IMR-90 (cell line): ENCODE data around the gene HBEGF. TPM values are rescaled to one million over a fixed set of nuclear protein-coding genes. Genes with fewer than 3 reads are reported as not detected.

Experiments used
- ATAC-seq: fragments of 200-7000 bp; cut with Tn5 transposase; 2 replicates; pipeline ENCODE4 v1.9.1; 2020; ENCODE audit warnings: low read depth, mild to moderate bottlenecking, moderate library complexity
- BruUV-seq: library from RNA; stranded (reverse); fragments of 400-500 nt; replicated peaks from 2 replicates; lab custom pipeline; 2021; lab: Mats Ljungman, UMichigan
- CTCF ChIA-PET: fragments of 300-600 bp; formaldehyde crosslinking; extraction: SDS; loops from one replicate; lab custom pipeline; 2021; ENCODE audit warnings: antibody characterized with exemption; lab: Yijun Ruan, JAX
- POLR2A ChIA-PET: fragments of 300-600 bp; sonication (Branson Sonifier 250); formaldehyde crosslinking; loops from one replicate; lab custom pipeline; 2022; ENCODE audit warnings: antibody characterized with exemption; ENCODE audit not compliant: unreplicated experiment; lab: Charles Lee
- DNase-seq: peaks from one replicate; pipeline ENCODE4 v3.0.0; 2013
- H2AFZ ChIP-seq: replicated peaks from 2 replicates; pipeline ENCODE3; 2013; ENCODE audit warnings: low read length, mild to moderate bottlenecking; ENCODE audit not compliant: poor library complexity
- H2AK5ac ChIP-seq: 2 replicates; pipeline ENCODE4 v1.6.1; 2013; ENCODE audit warnings: low read depth, low read length, inconsistent platforms
- H2AK9ac ChIP-seq: replicated peaks from 2 replicates; pipeline ENCODE3; 2013; ENCODE audit warnings: mild to moderate bottlenecking, low read depth, low read length, moderate library complexity; ENCODE audit not compliant: poor library complexity
- H2BK120ac ChIP-seq: 2 replicates; pipeline ENCODE4 v1.6.1; 2013; ENCODE audit warnings: low read depth, low read length, inconsistent platforms
- H2BK15ac ChIP-seq: 3 replicates; pipeline ENCODE4 v1.6.1; 2013; ENCODE audit warnings: low read depth, low read length, inconsistent platforms
- H2BK20ac ChIP-seq: 2 replicates; pipeline ENCODE4 v1.6.1; 2013; ENCODE audit warnings: low read depth, mild to moderate bottlenecking, inconsistent platforms, low read length, moderate library complexity
- H2BK5ac ChIP-seq: 2 replicates; pipeline ENCODE4 v1.6.1; 2013; ENCODE audit warnings: mild to moderate bottlenecking, low read depth, low read length, inconsistent platforms; ENCODE audit not compliant: poor library complexity, severe bottlenecking
- H3K14ac ChIP-seq: replicated peaks from 2 replicates; pipeline ENCODE4 v1.6.1; 2013; ENCODE audit warnings: low read depth, low read length, inconsistent platforms
- H3K18ac ChIP-seq: 2 replicates; pipeline ENCODE4 v1.6.1; 2013; ENCODE audit warnings: low read depth, low read length, control low read depth
- H3K23ac ChIP-seq: 2 replicates; pipeline ENCODE4 v1.6.1; 2013; ENCODE audit warnings: low read depth, low read length, inconsistent platforms
- H3K27ac ChIP-seq: 2 replicates; pipeline ENCODE4 v1.5.1; 2013; ENCODE audit warnings: mild to moderate bottlenecking, control low read depth, low read length; ENCODE audit not compliant: insufficient read depth
- H3K27me3 ChIP-seq: 2 replicates; pipeline ENCODE4 v1.6.1; 2013; ENCODE audit warnings: low read length; ENCODE audit not compliant: control insufficient read depth, insufficient read depth
- H3K36me3 ChIP-seq: 2 replicates; pipeline ENCODE4 v1.6.1; 2013; ENCODE audit warnings: low read length, mixed read lengths; ENCODE audit not compliant: control insufficient read depth, insufficient read depth
- H3K4ac ChIP-seq: 2 replicates; pipeline ENCODE4 v1.6.1; 2013; ENCODE audit warnings: low read depth, low read length, inconsistent platforms
- H3K4me1 ChIP-seq: 2 replicates; pipeline ENCODE4 v1.6.1; 2013; ENCODE audit warnings: low read length, mixed read lengths; ENCODE audit not compliant: control insufficient read depth, insufficient read depth
- H3K4me2 ChIP-seq: 2 replicates; pipeline ENCODE4 v1.6.1; 2013; ENCODE audit warnings: low read depth, mild to moderate bottlenecking, control low read depth, low read length, moderate library complexity
- H3K4me3 ChIP-seq: 2 replicates; pipeline ENCODE4 v1.5.1; 2013; ENCODE audit warnings: low read depth, mild to moderate bottlenecking, control low read depth, low read length, moderate library complexity; ENCODE audit not compliant: insufficient read depth
- H3K56ac ChIP-seq: 2 replicates; pipeline ENCODE4 v1.6.1; 2013; ENCODE audit warnings: low read length, inconsistent platforms; ENCODE audit not compliant: insufficient read depth; ENCODE audit errors: extremely low read depth
- H3K79me1 ChIP-seq, 2 experiments: 2 replicates each; pipeline ENCODE4 v1.6.1; 2013; ENCODE audit warnings: low read length in 2 of 2, inconsistent platforms in 1 of 2, low read depth in 1 of 2
- H3K9ac ChIP-seq: 2 replicates; pipeline ENCODE4 v1.6.1; 2013; ENCODE audit warnings: low read depth, low read length, control low read depth
- H3K9me1 ChIP-seq: 2 replicates; pipeline ENCODE4 v1.6.1; 2013; ENCODE audit warnings: low read length, inconsistent platforms; ENCODE audit not compliant: insufficient read depth
- H3K9me3 ChIP-seq: 2 replicates; pipeline ENCODE4 v1.6.1; 2013; ENCODE audit warnings: low read length; ENCODE audit not compliant: control insufficient read depth, insufficient read depth
- H4K20me1 ChIP-seq: 2 replicates; pipeline ENCODE4 v1.6.1; 2013; ENCODE audit warnings: low read length, inconsistent platforms; ENCODE audit not compliant: insufficient read depth
- H4K5ac ChIP-seq: 2 replicates; pipeline ENCODE4 v1.6.1; 2013; ENCODE audit warnings: mild to moderate bottlenecking, low read depth, low read length, control low read depth
- H4K8ac ChIP-seq, 2 experiments: 2 replicates each; pipeline ENCODE4 v1.6.1; 2013; ENCODE audit warnings: low read depth in 2 of 2, low read length in 2 of 2, control low read depth in 1 of 2, inconsistent platforms in 1 of 2
- H4K91ac ChIP-seq: 2 replicates; pipeline ENCODE4 v1.6.1; 2013; ENCODE audit warnings: low read depth, low read length, inconsistent platforms; ENCODE audit not compliant: insufficient read depth
- BHLHE40 ChIP-seq: fragments of 150-350 bp; IDR thresholded peaks from 2 replicates; pipeline ENCODE4 v1.6.1; 2016; ENCODE audit warnings: mild to moderate bottlenecking, low read depth, low read length
- CEBPB ChIP-seq: IDR thresholded peaks from 2 replicates; pipeline ENCODE4 v1.6.1; 2012; ENCODE audit warnings: low read depth, low read length, improper control_type of control experiment
- CHD1 ChIP-seq: IDR thresholded peaks from 2 replicates; pipeline ENCODE4 v1.6.1; 2012; ENCODE audit warnings: low read depth, low read length, improper control_type of control experiment
- FOS ChIP-seq: fragments of 150-350 bp; IDR thresholded peaks from 2 replicates; pipeline ENCODE4 v1.6.1; 2016; ENCODE audit warnings: low read depth, low read length
- MAFK ChIP-seq: IDR thresholded peaks from 2 replicates; pipeline ENCODE4 v1.6.1; 2012; ENCODE audit warnings: low read depth, low read length, improper control_type of control experiment
- MAZ ChIP-seq: IDR thresholded peaks from 2 replicates; pipeline ENCODE4 v1.6.1; 2012; ENCODE audit warnings: low read depth, mild to moderate bottlenecking, low read length, improper control_type of control experiment, moderate library complexity, borderline replicate concordance
- MXI1 ChIP-seq: IDR thresholded peaks from 2 replicates; pipeline ENCODE4 v1.6.1; 2012; ENCODE audit warnings: low read depth, mild to moderate bottlenecking, low read length, moderate library complexity, borderline replicate concordance
- NFE2L2 ChIP-seq: fragments of 150-350 bp; IDR thresholded peaks from 2 replicates; pipeline ENCODE4 v1.6.1; 2016; ENCODE audit warnings: low read depth, mild to moderate bottlenecking, low read length
- POLR2A ChIP-seq: IDR thresholded peaks from 2 replicates; pipeline ENCODE4 v1.6.1; 2012; ENCODE audit warnings: mild to moderate bottlenecking, low read depth, low read length
- RAD21 ChIP-seq: IDR thresholded peaks from 2 replicates; pipeline ENCODE4 v1.6.1; 2012; ENCODE audit warnings: low read length, improper control_type of control experiment
- RCOR1 ChIP-seq: IDR thresholded peaks from 2 replicates; pipeline ENCODE4 v1.6.1; 2012; ENCODE audit warnings: mild to moderate bottlenecking, low read length, improper control_type of control experiment; ENCODE audit not compliant: insufficient replicate concordance
- SMC3 ChIP-seq: fragments of 150-350 bp; IDR thresholded peaks from 2 replicates; pipeline ENCODE4 v1.6.1; 2016; ENCODE audit warnings: low read depth, mild to moderate bottlenecking, antibody characterized with exemption, low read length, moderate library complexity
- WGBS, 2 experiments: methylation state at CpG; one replicate each; pipeline versions ENCODE4 v1.1.5 to v1.1.7; 2013; ENCODE audit warnings: missing lambda C conversion rate in 2 of 2; ENCODE audit not compliant: insufficient read length in 1 of 2; ENCODE audit errors: extremely low coverage in 2 of 2; 5-methylcytosine and 5-hydroxymethylcytosine counted together
- dilution Hi-C: fragments of 300-500 bp; cut with HindIII; formaldehyde crosslinking; loops from one replicate; pipeline ENCODE4 v1.14.3; 2018; ENCODE audit warnings: low sequenced_read_pairs; ENCODE audit not compliant: unreplicated experiment
- in situ Hi-C: fragments of 300-500 bp; cut with MboI; formaldehyde crosslinking; loops from 3 replicates; pipeline ENCODE4 v1.14.3; 2019; ENCODE audit warnings: low sequenced_read_pairs, inconsistent platforms, mixed read lengths
- intact Hi-C: fragments of 100-400 bp; cut with micrococcal nuclease; formaldehyde crosslinking; loops from 2 replicates; pipeline ENCODE4 v1.10.0; 2022
- polyA plus RNA-seq, 3 experiments: library from polyadenylated mRNA; depleted of rRNA; stranded (reverse); fragments of >200 nt; gene quantifications; 2 replicates each; pipeline ENCODE4 v1.2.3, GENCODE V29; 2012; ENCODE audit warnings: low replicate concordance in 1 of 3
- total RNA-seq: library from RNA; depleted of rRNA; stranded (reverse); fragments of >200 nt; gene quantifications from 2 replicates; pipeline ENCODE4 v1.2.3, GENCODE V29; 2012
- TF ChIP-seq, protein P1 (sequence below): fragments of 150-350 bp; IDR thresholded peaks from 2 replicates; pipeline ENCODE4 v1.6.1; 2016; ENCODE audit warnings: low read depth, mild to moderate bottlenecking, low read length, moderate library complexity, borderline replicate concordance
- TF ChIP-seq, protein P2 (sequence below): conservative IDR thresholded peaks from 2 replicates; pipeline ENCODE4 v1.5.1; 2012; ENCODE audit warnings: mild to moderate bottlenecking, low read depth, low read length, improper control_type of control experiment
- TF ChIP-seq, protein P3 (sequence below): fragments of 150-350 bp; IDR thresholded peaks from 2 replicates; pipeline ENCODE4 v1.6.1; 2017; ENCODE audit warnings: mild to moderate bottlenecking, antibody characterized with exemption, low read length, low read depth

The HBEGF gene
- total and polyA plus RNA-seq, 2 of the 4 experiments (the other 2 are of a cell fraction): 18.8 to 36.1 TPM

DNA sequence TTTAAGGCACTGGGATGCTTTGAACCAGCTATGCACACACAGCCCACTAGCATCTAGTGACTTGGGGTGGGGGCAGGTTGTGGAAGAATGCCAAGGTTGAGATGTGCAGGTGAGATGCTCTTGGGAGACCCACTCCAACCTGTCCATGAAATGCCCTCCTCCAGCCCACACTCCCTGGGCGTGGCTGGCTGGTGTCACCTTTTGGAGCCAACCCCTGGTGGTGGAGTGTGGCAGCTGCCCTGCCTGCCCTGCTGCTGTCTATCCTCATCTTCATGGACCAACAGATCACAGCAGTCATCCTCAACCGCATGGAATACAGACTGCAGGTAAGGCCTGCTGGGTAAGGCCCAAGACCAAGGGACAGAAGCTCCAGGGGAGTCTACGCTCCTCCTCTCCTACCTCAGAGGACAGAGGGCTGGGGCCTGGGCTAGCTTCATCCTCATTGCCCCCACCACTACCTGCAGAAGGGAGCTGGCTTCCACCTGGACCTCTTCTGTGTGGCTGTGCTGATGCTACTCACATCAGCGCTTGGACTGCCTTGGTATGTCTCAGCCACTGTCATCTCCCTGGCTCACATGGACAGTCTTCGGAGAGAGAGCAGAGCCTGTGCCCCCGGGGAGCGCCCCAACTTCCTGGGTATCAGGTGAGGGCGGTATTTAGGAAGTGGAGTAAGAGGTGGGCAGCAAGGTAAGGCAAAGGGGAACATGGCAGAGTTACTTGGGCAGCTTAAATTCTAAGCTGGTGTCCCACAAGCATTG lies 21.0 kb upstream of the HBEGF start:
- Histone ChIP-seq H3K36me3 (no peaks in the 10 kb centered on the region), H4K5ac (no peak overlapping the region), H4K8ac (no peak overlapping the region), H3K9ac (no peak overlapping the region), H3K18ac (no peak overlapping the region), H3K23ac (no peak overlapping the region), H3K4me2 (no peak overlapping the region), H3K9me1 (no peaks in the 10 kb centered on the region), H2AK5ac (no peak overlapping the region), H3K4me1 (no peaks in the 10 kb centered on the region), H3K27ac (no peak overlapping the region), H4K91ac (no peak overlapping the region), H3K14ac (no peak overlapping the region), H2BK20ac (no peak overlapping the region), H3K4me3 (no peak overlapping the region), H3K9me3 (no peaks in the 10 kb centered on the region), H3K56ac (no peak overlapping the region), H3K79me1 (no peaks in the 10 kb centered on the region), H2BK15ac (no peak overlapping the region), H3K27me3 (peaks cover 18% of the 10 kb centered on the region; the same call in 1 of the 2 replicates), H2AK9ac (no peak overlapping the region), H2BK5ac (no peak overlapping the region), H4K20me1 (no peaks in the 10 kb centered on the region), H2BK120ac (no peak overlapping the region), H3K4ac (no peak overlapping the region), H2AFZ (no peak overlapping the region)
- ATAC-seq: no peak
- no peak for DNase-seq
- CTCF ChIA-PET: interaction anchor here (1.2 kb wide), 1 partner anchor 22 kb away, joined by 3 read pairs; the partner anchor contains the start of gene HBEGF
- 90% methylated on average over 2 of the region's 8 CpGs; no CpG with 5 or more reads in 1 of the 2 experiments for WGBS, 2 experiments
- POLR2A ChIA-PET: no interaction called here
- intact Hi-C loops: no loop called here
- in situ Hi-C loops: loop anchor here (25.0 kb wide), 1 partner anchor 580 kb away; the partner anchor contains the start of gene PSD2
- dilution Hi-C loops: no loop called here
- BruUV-seq: no TSS peak
- TF ChIP-seq RCOR1 (no peak), FOS (no peak), BHLHE40 (no peak), CEBPB (no peak), SMC3 (no peak), POLR2A (no peak), CHD1 (no peak), NFE2L2 (no peak), MAZ (no peak), RAD21 (no peak), MAFK (no peak), MXI1 (no peak)
- TF ChIP-seq, protein P1, sequence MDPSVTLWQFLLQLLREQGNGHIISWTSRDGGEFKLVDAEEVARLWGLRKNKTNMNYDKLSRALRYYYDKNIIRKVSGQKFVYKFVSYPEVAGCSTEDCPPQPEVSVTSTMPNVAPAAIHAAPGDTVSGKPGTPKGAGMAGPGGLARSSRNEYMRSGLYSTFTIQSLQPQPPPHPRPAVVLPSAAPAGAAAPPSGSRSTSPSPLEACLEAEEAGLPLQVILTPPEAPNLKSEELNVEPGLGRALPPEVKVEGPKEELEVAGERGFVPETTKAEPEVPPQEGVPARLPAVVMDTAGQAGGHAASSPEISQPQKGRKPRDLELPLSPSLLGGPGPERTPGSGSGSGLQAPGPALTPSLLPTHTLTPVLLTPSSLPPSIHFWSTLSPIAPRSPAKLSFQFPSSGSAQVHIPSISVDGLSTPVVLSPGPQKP: no peak
- TF ChIP-seq, protein P2, sequence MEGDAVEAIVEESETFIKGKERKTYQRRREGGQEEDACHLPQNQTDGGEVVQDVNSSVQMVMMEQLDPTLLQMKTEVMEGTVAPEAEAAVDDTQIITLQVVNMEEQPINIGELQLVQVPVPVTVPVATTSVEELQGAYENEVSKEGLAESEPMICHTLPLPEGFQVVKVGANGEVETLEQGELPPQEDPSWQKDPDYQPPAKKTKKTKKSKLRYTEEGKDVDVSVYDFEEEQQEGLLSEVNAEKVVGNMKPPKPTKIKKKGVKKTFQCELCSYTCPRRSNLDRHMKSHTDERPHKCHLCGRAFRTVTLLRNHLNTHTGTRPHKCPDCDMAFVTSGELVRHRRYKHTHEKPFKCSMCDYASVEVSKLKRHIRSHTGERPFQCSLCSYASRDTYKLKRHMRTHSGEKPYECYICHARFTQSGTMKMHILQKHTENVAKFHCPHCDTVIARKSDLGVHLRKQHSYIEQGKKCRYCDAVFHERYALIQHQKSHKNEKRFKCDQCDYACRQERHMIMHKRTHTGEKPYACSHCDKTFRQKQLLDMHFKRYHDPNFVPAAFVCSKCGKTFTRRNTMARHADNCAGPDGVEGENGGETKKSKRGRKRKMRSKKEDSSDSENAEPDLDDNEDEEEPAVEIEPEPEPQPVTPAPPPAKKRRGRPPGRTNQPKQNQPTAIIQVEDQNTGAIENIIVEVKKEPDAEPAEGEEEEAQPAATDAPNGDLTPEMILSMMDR: no peak
- TF ChIP-seq, protein P3, sequence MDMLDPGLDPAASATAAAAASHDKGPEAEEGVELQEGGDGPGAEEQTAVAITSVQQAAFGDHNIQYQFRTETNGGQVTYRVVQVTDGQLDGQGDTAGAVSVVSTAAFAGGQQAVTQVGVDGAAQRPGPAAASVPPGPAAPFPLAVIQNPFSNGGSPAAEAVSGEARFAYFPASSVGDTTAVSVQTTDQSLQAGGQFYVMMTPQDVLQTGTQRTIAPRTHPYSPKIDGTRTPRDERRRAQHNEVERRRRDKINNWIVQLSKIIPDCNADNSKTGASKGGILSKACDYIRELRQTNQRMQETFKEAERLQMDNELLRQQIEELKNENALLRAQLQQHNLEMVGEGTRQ: no peak
